Vagina (tissue), 2 donors: ENCODE results near the gene ZC3H4. TPM values are rescaled to one million over a fixed set of nuclear protein-coding genes. Genes with fewer than 3 reads are reported as not detected.

Source experiments
- DNase-seq, 2 donors: peaks; one replicate each; pipeline ENCODE4 v3.0.0-alpha.2; 2017; ENCODE audit errors: extremely low spot score in 2 of 2
- H3K27ac ChIP-seq: fragments of 200-600 bp; sonication (generic); one replicate; pipeline ENCODE4 v1.5.1; 2019
- H3K27me3 ChIP-seq: fragments of 200-600 bp; sonication (generic); one replicate; pipeline ENCODE4 v1.5.1; 2019
- H3K36me3 ChIP-seq, 2 donors: fragments of 200-600 bp; sonication (generic); one replicate each; pipeline ENCODE4 v1.5.1; 2017 to 2019
- H3K4me1 ChIP-seq: fragments of 200-600 bp; sonication (generic); one replicate; pipeline ENCODE4 v1.5.1; 2019
- H3K4me3 ChIP-seq, 2 donors: fragments of 200-600 bp; sonication (generic); 1 replicate in 1 of 2; 2 replicates in 1 of 2; pipeline ENCODE4 v1.5.1; 2016 to 2019
- H3K9me3 ChIP-seq: fragments of 200-600 bp; sonication (generic); one replicate; pipeline ENCODE4 v1.5.1; 2019
- CTCF ChIP-seq, 3 experiments: fragments of 450-650 bp in 2 of 3; fragments of 200-600 bp in 1 of 3; sonication (generic) in 1 of 3; IDR thresholded peaks; one replicate each; pipeline ENCODE4 v1.5.1; 2017 to 2019; ENCODE audit warnings: antibody characterized with exemption in 3 of 3, mild to moderate bottlenecking in 2 of 3, moderate library complexity in 2 of 3
- POLR2A ChIP-seq, 2 donors: fragments of 450-650 bp; IDR thresholded peaks; one replicate each; pipeline ENCODE4 v1.6.1; 2017; ENCODE audit warnings: antibody characterized with exemption in 2 of 2, mild to moderate bottlenecking in 2 of 2, moderate library complexity in 2 of 2
- POLR2AphosphoS5 ChIP-seq, 2 donors: sonication (generic); formaldehyde crosslinking; IDR thresholded peaks; one replicate each; pipeline ENCODE4 v1.9.0; 2017; ENCODE audit warnings: antibody characterized with exemption in 2 of 2, mild to moderate bottlenecking in 2 of 2, low read depth in 1 of 2; ENCODE audit not compliant: insufficient read depth in 1 of 2
- intact Hi-C: fragments of 100-400 bp; cut with DNase I; formaldehyde crosslinking; loops from one replicate; pipeline ENCODE4 v1.15.1; 2023
- total RNA-seq: library from RNA; depleted of rRNA; stranded (reverse); fragments of >200 nt; gene quantifications from one replicate; pipeline ENCODE4 v1.2.3, GENCODE V29; 2016

The ZC3H4 gene
- total RNA-seq, 1 donor from 2014 or later: 21.9 TPM

GRCh38 chr19:47152205-47152604 lies 38.6 kb upstream of the ZC3H4 start:
- TF ChIP-seq CTCF (IDR thresholded peaks at IDR 0.05) (no peak), POLR2A (IDR thresholded peaks at IDR 0.05) (no peak), POLR2AphosphoS5 (IDR thresholded peaks at IDR 0.05; ENCODE audit: insufficient read depth in 1 of 2, low read depth in 1 of 2) (no peak)
- intact Hi-C loops: no loop called here

GRCh38 chr19:47151627-47152026 lies 38.1 kb upstream of the ZC3H4 start:
- H3K9me3 ChIP-seq: no peaks in the 10 kb centered on the region
- no peaks in the 10 kb centered on the region for H3K27me3 ChIP-seq
- H3K4me1 ChIP-seq: peaks cover 44% of the 10 kb centered on the region
- H3K4me3 ChIP-seq: no peak overlapping the region
- no peak for DNase-seq
- peaks cover 0 to 39% of the 10 kb centered on the region in 2 donors for H3K36me3 ChIP-seq
- intact Hi-C loops: no loop called here
- no peak overlapping the region for H3K27ac ChIP-seq
- TF ChIP-seq POLR2A (IDR thresholded peaks at IDR 0.05): no peak

More at GRCh38 chr19:47152205-47152604, 38.6 kb upstream of the ZC3H4 start:
- Histone ChIP-seq H3K4me1 (peaks cover 49% of the 10 kb centered on the region), H3K27ac (no peak overlapping the region), H3K27me3 (no peaks in the 10 kb centered on the region), H3K36me3 (peaks cover 0 to 45% of the 10 kb centered on the region in 2 donors), H3K9me3 (no peaks in the 10 kb centered on the region), H3K4me3 (no peak overlapping the region)
- no peak for DNase-seq

GRCh38 chr19:47146920-47147319 lies 33.3 kb upstream of the ZC3H4 start:
- Histone ChIP-seq H3K4me1 (peaks cover 15% of the 10 kb centered on the region), H3K36me3 (peaks cover 0 to 29% of the 10 kb centered on the region in 2 donors), H3K9me3 (no peaks in the 10 kb centered on the region), H3K4me3 (no peak overlapping the region), H3K27ac (no peak overlapping the region), H3K27me3 (no peaks in the 10 kb centered on the region)
- intact Hi-C loops: loop anchor here (5.0 kb wide), 1 partner anchor 100 kb away; no protein-coding TSS in a partner anchor
- no peak for TF ChIP-seq POLR2AphosphoS5 (IDR thresholded peaks at IDR 0.05; ENCODE audit: insufficient read depth in 1 of 2, low read depth in 1 of 2)
- no peak for TF ChIP-seq POLR2A (IDR thresholded peaks at IDR 0.05)
- TF ChIP-seq CTCF (IDR thresholded peaks at IDR 0.05): no peak
- no peak for DNase-seq

GRCh38 chr19:47145639-47146486 lies 32.3 kb upstream of the ZC3H4 start:
- no peaks in the 10 kb centered on the region for H3K9me3 ChIP-seq
- H3K27ac ChIP-seq: no peak overlapping the region
- H3K36me3 ChIP-seq: peaks cover 0 to 19% of the 10 kb centered on the region in 2 donors
- intact Hi-C loops: loop anchor here (5.0 kb wide), 1 partner anchor 101 kb away; no protein-coding TSS in a partner anchor
- no peaks in the 10 kb centered on the region for H3K27me3 ChIP-seq
- H3K4me3 ChIP-seq: no peak overlapping the region
- TF ChIP-seq CTCF (IDR thresholded peaks at IDR 0.05): no peak
- TF ChIP-seq POLR2A (IDR thresholded peaks at IDR 0.05): no peak
- TF ChIP-seq POLR2AphosphoS5 (IDR thresholded peaks at IDR 0.05; ENCODE audit: insufficient read depth in 1 of 2, low read depth in 1 of 2): no peak
- peaks cover 13% of the 10 kb centered on the region for H3K4me1 ChIP-seq
- DNase-seq: no peak

- DNase-seq: no peak
- intact Hi-C loops: loop anchor here (5.0 kb wide), 1 partner anchor 103 kb away; no protein-coding TSS in a partner anchor
- Histone ChIP-seq H3K27me3 (no peaks in the 10 kb centered on the region), H3K36me3 (peaks cover 0 to 11% of the 10 kb centered on the region in 2 donors), H3K4me1 (peaks cover 13% of the 10 kb centered on the region), H3K9me3 (no peaks in the 10 kb centered on the region), H3K4me3 (no peak overlapping the region), H3K27ac (no peak overlapping the region)
- TF ChIP-seq CTCF (IDR thresholded peaks at IDR 0.05) (no peak), POLR2A (IDR thresholded peaks at IDR 0.05) (no peak), POLR2AphosphoS5 (IDR thresholded peaks at IDR 0.05; ENCODE audit: insufficient read depth in 1 of 2, low read depth in 1 of 2) (no peak)
These were observed 31.1 kb upstream of the ZC3H4 start for GRCh38 chr19:47144630-47145029.
